ENCODE data around the gene OPRD1.
"Not testable (repeated sequence)": the region's sequence is repeated elsewhere in the genome, so short reads cannot be mapped to it uniquely, and the experiment has no call there.

Gene OPRD1

GRCh38 chr1:28845786-28846543 is 34.0 kb downstream of the OPRD1 start:
- TF ChIP-seq CTCF (IDR thresholded peaks at IDR 0.05; ENCODE audit: insufficient read depth, low read length, poor library complexity, severe bottlenecking) = no peak
- no peak for TF ChIP-seq EZH2phosphoT487 (conservative IDR thresholded peaks at IDR 0.05; ENCODE audit: low read length)
- H3K9me3 ChIP-seq (ENCODE audit: insufficient read depth, low read length) = no peaks in the 10 kb centered on the region
- H3K27ac ChIP-seq (ENCODE audit: low read depth, low read length) = no peak overlapping the region
- peak overlapping the region; percentile 89 for H2AFZ ChIP-seq (ENCODE audit: low read depth, low read length, severe bottlenecking)
- H3K36me3 ChIP-seq (ENCODE audit: low read length) = no peaks in the 10 kb centered on the region
- H3K9ac ChIP-seq (ENCODE audit: low read length) = no peak overlapping the region
- no peaks in the 10 kb centered on the region for H3K9me2 ChIP-seq (replicated peaks; ENCODE audit: insufficient read depth, low read length)
- H3K27me3 ChIP-seq (ENCODE audit: low read length) = no peaks in the 10 kb centered on the region
- H3K4me2 ChIP-seq (ENCODE audit: low read depth, low read length, poor library complexity, severe bottlenecking) = no peak overlapping the region
- H3K4me3 ChIP-seq (ENCODE audit: insufficient read depth, low read length, poor library complexity, severe bottlenecking) = no peak overlapping the region
- H3K79me2 ChIP-seq (ENCODE audit: insufficient read depth, low read length) = no peaks in the 10 kb centered on the region
- no peaks in the 10 kb centered on the region for H4K20me1 ChIP-seq (ENCODE audit: low read depth, low read length)
- no peaks in the 10 kb centered on the region for H3F3A ChIP-seq (ENCODE audit: insufficient read depth)

- H3K9me2 ChIP-seq (replicated peaks; ENCODE audit: insufficient read depth, low read length); H3K9me3 ChIP-seq (ENCODE audit: insufficient read depth, low read length); H3K9ac ChIP-seq (ENCODE audit: low read length); H3K36me3 ChIP-seq (ENCODE audit: low read length); H4K20me1 ChIP-seq (ENCODE audit: low read depth, low read length); H3K79me2 ChIP-seq (ENCODE audit: insufficient read depth, low read length); H3K4me3 ChIP-seq (ENCODE audit: insufficient read depth, low read length, poor library complexity, severe bottlenecking); H2AFZ ChIP-seq (ENCODE audit: low read depth, low read length, severe bottlenecking); H3K27ac ChIP-seq (ENCODE audit: low read depth, low read length); H3K4me2 ChIP-seq (ENCODE audit: low read depth, low read length, poor library complexity, severe bottlenecking); H3K27me3 ChIP-seq (ENCODE audit: low read length); H3F3A ChIP-seq (ENCODE audit: insufficient read depth): not testable (repeated sequence)
Measured at GRCh38 chr1:28847207-28847606, 35.2 kb downstream of the OPRD1 start.

GRCh38 chr1:28848416-28848815 is 36.4 kb downstream of the OPRD1 start:
- H3K9me2 ChIP-seq (replicated peaks; ENCODE audit: insufficient read depth, low read length) = no peaks in the 10 kb centered on the region
- no peaks in the 10 kb centered on the region for H3K36me3 ChIP-seq (ENCODE audit: low read length)
- H3K4me2 ChIP-seq (ENCODE audit: low read depth, low read length, poor library complexity, severe bottlenecking) = no peak overlapping the region
- no peaks in the 10 kb centered on the region for H3K27me3 ChIP-seq (ENCODE audit: low read length)
- H4K20me1 ChIP-seq (ENCODE audit: low read depth, low read length) = no peaks in the 10 kb centered on the region
- TF ChIP-seq CTCF (IDR thresholded peaks at IDR 0.05; ENCODE audit: insufficient read depth, low read length, poor library complexity, severe bottlenecking) (no peak), EZH2phosphoT487 (conservative IDR thresholded peaks at IDR 0.05; ENCODE audit: low read length) (no peak)
- H3F3A ChIP-seq (ENCODE audit: insufficient read depth) = no peaks in the 10 kb centered on the region
- no peak overlapping the region for H3K9ac ChIP-seq (ENCODE audit: low read length)
- no peak overlapping the region for H3K4me3 ChIP-seq (ENCODE audit: insufficient read depth, low read length, poor library complexity, severe bottlenecking)
- H3K27ac ChIP-seq (ENCODE audit: low read depth, low read length) = no peak overlapping the region
- H3K79me2 ChIP-seq (ENCODE audit: insufficient read depth, low read length) = no peaks in the 10 kb centered on the region
- H3K9me3 ChIP-seq (ENCODE audit: insufficient read depth, low read length) = no peaks in the 10 kb centered on the region
- H2AFZ ChIP-seq (ENCODE audit: low read depth, low read length, severe bottlenecking) = no peak overlapping the region

GRCh38 chr1:28853093-28853742 is 41.2 kb downstream of the OPRD1 start:
- Histone ChIP-seq H3K9ac (ENCODE audit: low read length) (no peak overlapping the region), H4K20me1 (ENCODE audit: low read depth, low read length) (no peaks in the 10 kb centered on the region), H3F3A (ENCODE audit: insufficient read depth) (no peaks in the 10 kb centered on the region), H2AFZ (ENCODE audit: low read depth, low read length, severe bottlenecking) (no peak overlapping the region), H3K9me3 (ENCODE audit: insufficient read depth, low read length) (no peaks in the 10 kb centered on the region), H3K4me3 (ENCODE audit: insufficient read depth, low read length, poor library complexity, severe bottlenecking) (no peak overlapping the region), H3K27me3 (ENCODE audit: low read length) (no peaks in the 10 kb centered on the region), H3K27ac (ENCODE audit: low read depth, low read length) (no peak overlapping the region), H3K79me2 (ENCODE audit: insufficient read depth, low read length) (no peaks in the 10 kb centered on the region), H3K9me2 (replicated peaks; ENCODE audit: insufficient read depth, low read length) (no peaks in the 10 kb centered on the region), H3K4me2 (ENCODE audit: low read depth, low read length, poor library complexity, severe bottlenecking) (no peak overlapping the region), H3K36me3 (ENCODE audit: low read length) (no peaks in the 10 kb centered on the region)
- TF ChIP-seq CTCF (IDR thresholded peaks at IDR 0.05; ENCODE audit: insufficient read depth, low read length, poor library complexity, severe bottlenecking) = no peak
- TF ChIP-seq EZH2phosphoT487 (conservative IDR thresholded peaks at IDR 0.05; ENCODE audit: low read length) = no peak

- not testable (repeated sequence) for H3K27ac ChIP-seq (ENCODE audit: low read depth, low read length); H4K20me1 ChIP-seq (ENCODE audit: low read depth, low read length); H3K4me2 ChIP-seq (ENCODE audit: low read depth, low read length, poor library complexity, severe bottlenecking); H3K79me2 ChIP-seq (ENCODE audit: insufficient read depth, low read length); H3K9ac ChIP-seq (ENCODE audit: low read length); H3K27me3 ChIP-seq (ENCODE audit: low read length); H3K4me3 ChIP-seq (ENCODE audit: insufficient read depth, low read length, poor library complexity, severe bottlenecking); H3K36me3 ChIP-seq (ENCODE audit: low read length); H3K9me2 ChIP-seq (replicated peaks; ENCODE audit: insufficient read depth, low read length); H3K9me3 ChIP-seq (ENCODE audit: insufficient read depth, low read length); H3F3A ChIP-seq (ENCODE audit: insufficient read depth); H2AFZ ChIP-seq (ENCODE audit: low read depth, low read length, severe bottlenecking)
Measured at GRCh38 chr1:28854406-28854805, 42.4 kb downstream of the OPRD1 start.
